H1 (cell line): ENCODE measurements around the gene HLA-DMB. TPM values are rescaled to one million over a fixed set of nuclear protein-coding genes. Genes with fewer than 3 reads are reported as not detected.

Source experiments
- EZH2 ChIP-seq: fragments of 200-600 bp; sonication (generic); IDR thresholded peaks from 2 replicates; pipeline ENCODE4 v1.7.1; 2012; ENCODE audit warnings: low read depth, mild to moderate bottlenecking, moderate library complexity, low read length, inconsistent platforms; ENCODE audit not compliant: severe bottlenecking
- NRF1 ChIP-seq: IDR thresholded peaks from 2 replicates; pipeline ENCODE4 v1.6.1; 2011; ENCODE audit warnings: mild to moderate bottlenecking, low read depth, low read length, improper control_type of control experiment
- RAD21 ChIP-seq, 2 experiments: IDR thresholded peaks in 1 of 2; conservative IDR thresholded peaks in 1 of 2; 2 replicates each; pipeline ENCODE4 v1.6.1; 2011; ENCODE audit warnings: low read depth in 2 of 2, low read length in 2 of 2, improper control_type of control experiment in 1 of 2, inconsistent platforms in 1 of 2, mild to moderate bottlenecking in 1 of 2, moderate library complexity in 1 of 2
- polyA plus RNA-seq, 7 experiments: library from polyadenylated mRNA; depleted of rRNA in 3 of 7; stranded (reverse) in 5 of 7; unstranded in 2 of 7; fragments of >200 nt in 5 of 7; fragments of 200-250 nt in 2 of 7; gene quantifications; 1 replicate in 5 of 7; 2 replicates in 1 of 7; 4 replicates in 1 of 7; pipeline versions ENCODE4 v1.2.1 to v1.2.3, GENCODE V29; 2011 to 2013; ENCODE audit warnings: missing spikeins in 2 of 7, mixed read lengths in 2 of 7
- total RNA-seq: library from RNA; stranded (reverse); fragmentation: NEBNext Ultra II Directional; extraction: Animal tissue kit (Norgen Biotek cat#: 25700); gene quantifications from 2 replicates; pipeline ENCODE4 v1.2.1, GENCODE V29; 2021

The HLA-DMB gene
- total and polyA plus RNA-seq, 2 of the 8 experiments (the other 6 are each of a cell fraction or from before 2014, with no cell fraction given) = 2.7 to 4.7 TPM

GRCh38 chr6:32935551-32936238 is 5.1 kb downstream of the HLA-DMB start (continued):
- TF ChIP-seq EZH2 (no peak), NRF1 (no peak), RAD21 (IDR thresholded peaks at IDR 0.05 in 1 of 2, conservative IDR thresholded peaks at IDR 0.05 in 1 of 2; ENCODE audit: low read depth in 2 of 2, low read length in 2 of 2) (no peak)
- TF ChIP-seq, all 59 proteins: peak for 0
